ENCODE measurements around the gene RAMP1. TPM values are rescaled to one million over a fixed set of nuclear protein-coding genes. Genes with fewer than 3 reads are reported as not detected.

Gene RAMP1
- 10 to 100 TPM; 10.1 to 75.2 (median 37.5) TPM for total RNA-seq
- long read RNA-seq, transcript RAMP1-201 (3 exons, 910 nt): major isoform, 29 of 35 reads
- long read RNA-seq, partial matches to known transcripts: 4 of 35 reads
- long read RNA-seq, other reads (novel, unspliced or antisense): 1 of 35 reads

GRCh38 chr2:237859533-237860272 is at the start of gene RAMP1:
RAMP1 (plus strand) TSS chr2:237859623; CDS start chr2:237859676, 53 bp downstream.
- no peak for TF ChIP-seq CTCF (IDR thresholded peaks at IDR 0.05)
- TF ChIP-seq POLR2A (IDR thresholded peaks at IDR 0.05): no peak
- 3% methylated on average over 14 of the region's 79 CpGs for WGBS (ENCODE audit: insufficient coverage, low coverage, low lambda C conversion rate, missing lambda C conversion rate)
- Histone ChIP-seq H3K36me3 (no peaks in the 10 kb centered on the region), H3K4me1 (peaks cover 0 to 52% (median 13%) of the 10 kb centered on the region in 4 donors), H3K27ac (peak within 1 kb of the TSS; percentile 45 to 88 (median 83)), H3K27me3 (no peaks in the 10 kb centered on the region), H3K9me3 (no peaks in the 10 kb centered on the region), H3K4me3 (peak within 1 kb of the TSS; percentile 42 to 63 (median 58))
- peak; percentile 19 to 47 (median 42) for ATAC-seq
- no peak for DNase-seq
- intact Hi-C loops (cut with DNase I): no loop called here

DNA sequence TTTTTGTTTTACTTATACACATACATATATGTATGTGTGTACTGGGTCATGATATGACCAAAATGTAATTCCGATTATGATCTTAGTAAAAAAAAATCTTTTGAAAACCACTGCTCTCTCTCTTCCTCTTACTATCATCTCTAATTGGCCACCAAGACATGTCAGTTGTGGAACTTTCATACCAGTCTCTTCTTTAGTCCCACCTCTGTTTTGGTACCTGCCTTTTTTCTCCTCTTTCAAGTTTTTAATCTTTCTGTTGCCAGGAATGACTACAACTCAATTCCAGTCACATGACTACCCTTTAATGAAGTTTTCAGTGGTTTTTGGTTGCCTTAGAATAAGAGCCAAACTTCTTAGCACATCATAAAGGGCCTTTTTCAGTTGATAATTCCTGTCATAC is 43.8 kb upstream of the RAMP1 start:
- H3K36me3 ChIP-seq: no peaks in the 10 kb centered on the region
- no peaks in the 10 kb centered on the region for H3K9me3 ChIP-seq
- no peak for DNase-seq
- ATAC-seq: no peak
- no peaks in the 10 kb centered on the region for H3K27me3 ChIP-seq
- H3K4me1 ChIP-seq: peaks cover 0 to 7% (median 0%) of the 10 kb centered on the region in 4 donors
- H3K27ac ChIP-seq: no peak overlapping the region
- no peak for TF ChIP-seq CTCF (IDR thresholded peaks at IDR 0.05)
- TF ChIP-seq POLR2A (IDR thresholded peaks at IDR 0.05): no peak
- 82% methylated on average over 1 of the region's 1 CpG for WGBS (ENCODE audit: insufficient coverage, low coverage, low lambda C conversion rate, missing lambda C conversion rate)
- intact Hi-C loops (cut with DNase I): no loop called here
- H3K4me3 ChIP-seq: no peak overlapping the region

DNA sequence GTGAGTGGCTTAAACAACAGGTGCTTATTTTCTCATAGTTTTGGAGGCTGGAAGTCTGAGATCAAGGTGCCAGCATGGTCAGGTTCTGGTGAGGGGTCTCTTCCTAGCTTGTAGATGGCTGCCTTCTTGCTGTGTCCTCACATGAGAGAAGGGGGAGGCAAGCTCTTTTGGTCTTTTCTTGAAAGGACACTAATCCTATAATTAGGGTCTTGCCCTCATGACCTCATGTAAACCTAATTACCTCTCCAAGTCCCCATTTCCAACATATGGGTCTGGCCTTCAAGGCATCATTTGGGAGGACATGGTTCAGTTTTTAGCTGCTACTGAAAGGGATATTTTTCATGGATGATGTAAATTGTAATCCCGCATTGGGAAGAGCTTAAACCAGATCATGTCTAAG is 42.9 kb upstream of the RAMP1 start:
- H3K9me3 ChIP-seq: no peaks in the 10 kb centered on the region
- ATAC-seq: no peak
- TF ChIP-seq POLR2A (IDR thresholded peaks at IDR 0.05): no peak
- TF ChIP-seq CTCF (IDR thresholded peaks at IDR 0.05): no peak
- H3K27me3 ChIP-seq: no peaks in the 10 kb centered on the region
- H3K27ac ChIP-seq: no peak overlapping the region
- DNase-seq: no peak
- no peaks in the 10 kb centered on the region for H3K36me3 ChIP-seq
- 81% methylated on average over 1 of the region's 1 CpG for WGBS (ENCODE audit: insufficient coverage, low coverage, low lambda C conversion rate, missing lambda C conversion rate)
- intact Hi-C loops (cut with DNase I): no loop called here
- H3K4me3 ChIP-seq: no peak overlapping the region
- H3K4me1 ChIP-seq: peaks cover 0 to 7% (median 0%) of the 10 kb centered on the region in 4 donors

DNA sequence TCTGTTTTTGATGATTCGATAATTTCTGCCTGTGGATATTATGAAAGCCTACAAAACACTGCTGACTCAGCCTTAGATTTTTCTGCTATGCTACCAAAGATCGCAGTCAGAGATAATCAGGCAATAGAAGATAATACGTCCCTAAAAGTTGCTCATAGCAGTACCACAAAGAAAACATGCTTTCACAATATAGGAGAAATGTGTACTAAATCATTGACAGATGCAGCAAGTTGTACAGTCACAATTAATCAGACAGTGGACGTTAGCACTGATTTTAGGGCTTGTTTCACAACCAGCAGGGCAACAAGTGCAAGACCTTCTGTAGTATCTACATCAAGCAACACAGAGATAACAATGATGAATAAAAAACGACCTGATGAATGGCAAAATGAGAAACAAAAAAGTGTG is 41.4 kb upstream of the RAMP1 start:
- WGBS (ENCODE audit: insufficient coverage, low coverage, low lambda C conversion rate, missing lambda C conversion rate): 13% methylated on average over 5 of the region's 5 CpGs
- TF ChIP-seq CTCF (IDR thresholded peaks at IDR 0.05): no peak
- no peak for TF ChIP-seq POLR2A (IDR thresholded peaks at IDR 0.05)
- Histone ChIP-seq H3K27ac (no peak overlapping the region), H3K4me1 (peaks cover 0 to 7% (median 0%) of the 10 kb centered on the region in 4 donors), H3K27me3 (no peaks in the 10 kb centered on the region), H3K9me3 (no peaks in the 10 kb centered on the region), H3K4me3 (no peak overlapping the region), H3K36me3 (no peaks in the 10 kb centered on the region)
- ATAC-seq (peak in 3 of 4 donors; percentile 25 to 86 (median 69)), DNase-seq (no peak)
- intact Hi-C loops (cut with DNase I): no loop called here

Data from right lobe of liver (tissue), 6 donors.